GM19455 (cell line): ENCODE data around the gene ERRFI1.
A peak's percentile ranks its signal among the peaks of the same experiment; 100 is the strongest.

Source experiments
- ATAC-seq: cut with Tn5 transposase; IDR thresholded peaks from one replicate; pipeline ENCODE4 v1.9.1; 2021; ENCODE audit not compliant: unreplicated experiment

Gene ERRFI1

DNA sequence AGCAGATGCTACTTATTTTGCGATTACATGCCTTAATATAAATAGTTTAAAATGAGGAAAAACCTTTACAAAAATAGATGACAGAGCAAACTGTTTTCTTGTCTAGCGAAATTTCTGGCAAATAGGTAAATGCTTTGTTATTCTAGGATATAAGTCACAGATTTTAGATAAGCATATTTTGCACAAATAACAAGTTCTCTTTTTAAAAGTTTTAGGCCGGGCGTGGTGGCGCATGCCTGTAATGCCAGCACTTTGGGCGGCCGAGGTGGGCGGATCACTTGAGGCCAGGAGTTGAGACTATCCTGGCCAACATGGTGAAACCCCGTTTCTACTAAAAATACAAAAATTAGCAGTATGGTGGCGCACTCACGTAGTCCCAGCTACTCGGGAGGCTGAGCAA is 20.3 kb upstream of the ERRFI1 start:
- ATAC-seq, result no peak

DNA sequence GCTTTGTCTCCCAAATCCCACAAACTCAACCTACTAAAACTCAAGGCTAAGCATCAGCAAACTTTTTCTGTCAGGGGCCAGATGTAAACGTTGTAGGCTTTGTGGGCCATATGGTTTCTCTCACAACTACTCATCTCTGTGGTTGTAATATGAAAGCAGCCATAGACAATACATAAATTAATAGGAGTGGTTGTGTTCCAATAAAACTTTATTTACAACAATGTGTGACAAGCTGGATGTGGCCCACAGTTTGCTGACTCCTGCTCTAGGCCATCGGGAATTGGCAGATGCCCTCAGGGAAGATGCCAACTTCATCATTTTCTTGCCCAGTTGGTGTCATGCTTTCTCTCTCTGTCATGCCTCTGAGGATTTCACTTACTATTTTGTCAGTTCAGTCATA is 17.5 kb upstream of the ERRFI1 start:
- no peak for ATAC-seq

GRCh38 chr1:8042134-8042533 is 16.0 kb upstream of the ERRFI1 start:
- no peak for ATAC-seq

- no peak for ATAC-seq
Observed at GRCh38 chr1:8040586-8040985, 14.5 kb upstream of the ERRFI1 start.

- no peak for ATAC-seq
Observed at GRCh38 chr1:8039071-8039470, 13.0 kb upstream of the ERRFI1 start.

DNA sequence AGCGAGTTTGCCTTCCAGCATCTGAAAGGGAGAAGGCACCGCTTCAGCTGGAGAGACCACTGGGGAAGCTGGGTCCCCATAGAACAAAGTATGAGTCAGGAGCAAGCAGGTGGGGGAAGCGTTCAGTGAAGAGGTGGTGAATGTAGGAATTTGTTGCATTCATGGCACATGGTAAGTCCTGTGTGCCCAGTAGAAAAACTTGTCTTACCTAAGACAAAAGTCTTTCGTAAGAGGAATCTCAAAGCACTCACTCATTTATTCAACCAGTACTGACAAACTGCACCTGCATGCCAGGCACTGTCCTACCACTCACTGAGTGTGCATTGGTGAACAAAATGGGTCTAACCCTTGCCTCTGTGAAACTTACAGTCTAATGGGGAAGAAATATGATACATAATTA is 9.2 kb upstream of the ERRFI1 start:
- no peak for ATAC-seq

DNA sequence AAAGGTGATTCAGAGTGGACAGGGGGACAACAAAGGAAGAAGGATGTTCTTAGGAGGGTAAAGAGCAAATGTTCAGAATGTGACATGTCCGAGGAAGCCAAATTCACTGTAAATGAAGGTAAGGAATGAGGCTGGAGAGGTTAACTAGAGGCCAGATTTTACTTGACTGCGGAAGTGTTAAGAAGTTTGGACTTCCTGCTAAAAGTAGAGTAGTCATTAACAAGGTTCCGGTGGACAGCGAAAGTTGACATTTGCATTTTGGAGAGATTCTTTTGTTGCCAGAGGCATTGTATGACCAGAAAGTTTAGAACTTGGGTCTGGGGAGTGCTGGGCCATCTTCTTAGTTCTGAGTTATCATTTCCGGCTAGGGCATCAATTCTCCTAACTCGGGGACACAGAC is 7.2 kb upstream of the ERRFI1 start:
- no peak for ATAC-seq

DNA sequence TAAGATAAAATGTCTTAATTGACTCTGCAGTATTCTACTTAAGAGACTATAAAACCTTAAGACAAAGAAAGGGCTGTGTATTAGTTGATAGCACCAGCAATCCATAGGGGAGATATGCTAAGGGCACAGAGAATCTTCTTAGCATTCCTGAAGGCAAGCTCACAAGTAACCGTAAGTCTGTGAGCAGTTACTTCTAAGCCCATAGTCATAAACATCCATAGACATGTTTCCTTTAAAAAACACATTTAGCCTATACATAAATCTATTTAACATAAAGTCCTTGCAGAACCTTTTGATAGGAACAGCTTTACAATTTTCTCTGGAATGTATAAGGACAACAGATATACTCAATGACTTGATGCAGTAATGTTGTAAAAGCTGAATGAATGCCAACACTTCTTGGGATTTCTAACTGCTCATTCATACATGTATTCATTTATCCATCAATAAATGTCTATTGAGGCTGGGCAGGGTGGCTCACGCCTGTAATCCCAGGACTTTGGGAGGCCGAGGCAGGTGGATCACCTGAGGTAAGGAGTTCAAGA is 6.3 kb upstream of the ERRFI1 start:
- ATAC-seq, result no peak

- ATAC-seq, result no peak
Observed at GRCh38 chr1:8031176-8031785, 5.2 kb upstream of the ERRFI1 start.

GRCh38 chr1:8028571-8028910 is 2.4 kb upstream of the ERRFI1 start:
- no peak for ATAC-seq

DNA sequence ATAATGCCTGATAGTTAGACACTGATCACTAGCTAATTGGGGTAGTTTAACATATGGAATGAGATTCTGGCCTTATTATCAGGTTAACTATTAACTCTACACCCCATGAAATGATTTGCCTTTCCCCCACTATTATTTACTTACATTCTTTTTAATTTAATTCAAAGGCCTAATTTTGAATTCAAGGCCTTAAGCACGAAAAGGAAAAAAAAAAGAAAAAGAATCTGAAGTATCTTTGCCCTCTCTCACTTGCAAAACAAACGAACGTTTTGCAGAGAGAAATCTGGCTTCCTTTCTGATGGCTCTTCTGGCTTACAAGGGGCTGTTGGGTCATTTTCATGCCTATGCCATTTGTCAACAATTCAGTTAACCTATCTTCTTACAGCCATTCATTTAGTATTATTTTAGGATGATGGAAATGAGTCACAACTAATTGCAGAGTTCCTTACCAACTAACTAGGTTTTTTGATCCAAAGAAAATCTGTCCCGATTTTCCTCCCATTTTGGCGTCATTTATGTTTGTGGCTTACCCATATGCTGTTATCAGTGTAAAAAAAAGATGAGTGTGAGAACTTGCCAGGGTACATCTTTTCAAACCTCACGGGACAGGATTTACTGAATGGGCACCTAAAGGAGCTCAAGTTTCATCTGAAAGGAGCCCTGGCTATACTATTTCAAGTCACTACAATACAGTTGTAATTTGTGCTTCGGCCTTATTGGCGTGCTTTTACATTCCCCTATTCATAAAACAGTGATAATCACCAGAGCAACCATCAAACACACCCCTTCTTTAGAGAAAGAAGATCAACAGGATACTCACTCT is 1.9 kb upstream of the ERRFI1 start:
- ATAC-seq, result no peak

GRCh38 chr1:8026976-8027747 is 1.1 kb upstream of the ERRFI1 start:
- ATAC-seq, result no peak

DNA sequence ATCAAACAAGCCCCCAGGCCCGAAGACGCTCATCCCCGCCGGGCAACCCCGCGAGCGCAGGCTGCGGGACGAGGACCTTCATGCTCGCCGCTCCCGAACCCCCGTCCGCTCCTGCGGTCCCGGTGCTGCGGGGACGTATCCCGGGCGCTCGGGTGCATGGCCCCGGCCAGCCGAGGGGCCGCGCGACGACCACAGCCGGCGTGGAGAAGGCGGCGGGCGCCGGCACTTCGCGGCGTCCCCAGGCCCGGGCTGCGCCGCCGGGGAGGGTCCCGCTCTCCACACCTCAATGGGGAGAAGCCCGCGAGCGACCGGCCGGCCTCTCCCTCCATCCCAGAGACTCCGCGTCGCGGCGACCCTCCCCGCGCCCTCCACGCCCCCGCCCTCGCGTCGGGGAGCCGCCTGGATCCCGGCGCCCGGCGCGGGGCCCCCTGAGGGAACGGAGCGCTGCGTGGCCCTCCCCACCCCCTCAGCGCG is 401 bp downstream of the ERRFI1 start:
- ATAC-seq, result peak; percentile 32

DNA sequence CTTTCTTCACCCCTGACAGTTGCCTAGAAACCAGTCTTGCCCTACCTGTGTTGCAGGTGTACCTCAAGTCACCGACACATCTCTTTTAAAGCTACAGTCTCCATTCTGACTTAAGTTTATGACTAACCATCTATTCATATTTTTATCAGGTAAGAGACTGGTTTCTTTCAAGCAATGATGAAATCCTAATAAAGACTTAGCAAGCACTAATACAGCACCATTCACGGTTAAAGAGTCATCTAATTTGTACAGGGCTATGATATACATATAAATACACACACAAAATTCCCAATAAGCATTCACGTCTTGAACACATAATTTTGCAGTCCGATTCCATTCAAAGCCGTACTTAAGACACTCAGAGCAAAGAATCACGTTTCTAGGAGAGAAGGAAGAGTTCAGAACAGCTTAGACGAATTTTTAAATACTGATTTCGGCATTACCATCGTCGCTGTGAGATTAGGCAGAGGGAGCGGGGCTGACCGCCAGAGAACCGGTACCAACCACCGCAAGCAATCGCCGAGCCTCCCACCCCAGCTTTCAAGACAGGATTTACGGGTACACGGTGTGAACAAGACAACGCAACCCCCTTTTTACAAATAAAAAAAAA is 943 bp downstream of the ERRFI1 start:
- ATAC-seq, result no peak

DNA sequence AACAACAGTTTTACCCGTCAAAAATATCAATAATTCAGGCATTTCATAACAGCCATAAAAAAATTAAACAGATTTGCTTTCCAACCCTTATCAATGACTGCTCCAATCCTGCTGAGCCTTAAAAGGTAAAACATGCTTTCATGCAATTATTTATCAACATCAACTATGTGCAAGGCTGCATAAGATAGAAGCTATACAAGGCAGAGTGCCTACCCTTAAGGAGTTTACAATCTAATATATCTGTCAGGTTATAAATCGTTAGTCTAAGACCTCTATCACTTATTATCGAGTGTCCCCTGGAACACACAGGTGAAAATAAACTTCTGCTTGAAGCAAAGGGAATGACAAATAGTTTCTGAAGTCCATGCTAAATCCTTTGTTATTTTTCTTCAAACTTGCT is 1.8 kb downstream of the ERRFI1 start:
- ATAC-seq, result no peak

- no peak for ATAC-seq
Observed at GRCh38 chr1:8023995-8024313, 2.2 kb downstream of the ERRFI1 start.

GRCh38 chr1:8023287-8023994 is 2.7 kb downstream of the ERRFI1 start:
- ATAC-seq, result no peak

DNA sequence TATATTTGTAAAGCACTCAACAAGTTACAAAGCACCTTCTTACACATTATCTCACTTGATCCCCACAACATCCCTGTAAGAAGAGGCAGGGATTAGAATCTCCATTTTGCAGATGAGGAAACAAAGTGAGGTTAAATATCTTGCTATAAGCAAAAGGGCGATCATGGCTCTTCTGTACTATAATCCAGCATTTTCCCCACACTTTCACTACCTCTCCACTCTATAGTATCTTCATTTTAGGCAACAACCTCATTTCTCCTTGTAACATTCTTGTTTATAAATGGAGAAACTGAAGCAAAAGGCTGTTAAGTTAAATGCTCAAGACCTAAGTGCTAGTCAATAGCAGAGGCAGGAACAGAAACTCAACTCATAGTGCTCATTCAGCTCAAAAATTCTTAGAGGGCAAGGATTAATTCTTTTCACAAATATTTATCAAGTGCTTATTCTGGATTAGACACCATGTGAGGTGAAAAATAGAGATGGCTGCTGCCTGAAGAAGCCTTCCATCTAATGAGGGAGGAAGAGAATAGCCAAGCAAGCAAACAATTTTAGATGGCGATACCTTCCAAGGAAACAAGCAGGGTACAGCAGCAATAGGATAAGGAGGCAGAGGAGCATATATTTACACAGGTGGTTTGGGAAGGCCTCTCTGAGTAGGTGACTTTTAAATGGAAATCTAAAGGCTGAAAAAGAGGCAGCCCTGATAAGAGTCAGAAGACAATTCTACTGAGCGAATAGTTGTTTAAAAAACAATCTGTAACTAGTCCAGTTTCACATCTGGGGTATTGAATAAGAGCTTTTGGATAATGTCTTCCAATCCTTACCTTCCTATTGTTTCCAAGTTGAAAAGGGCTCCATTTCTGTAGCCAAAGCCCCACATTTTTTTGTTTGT is 3.5 kb downstream of the ERRFI1 start:
- ATAC-seq, result no peak

DNA sequence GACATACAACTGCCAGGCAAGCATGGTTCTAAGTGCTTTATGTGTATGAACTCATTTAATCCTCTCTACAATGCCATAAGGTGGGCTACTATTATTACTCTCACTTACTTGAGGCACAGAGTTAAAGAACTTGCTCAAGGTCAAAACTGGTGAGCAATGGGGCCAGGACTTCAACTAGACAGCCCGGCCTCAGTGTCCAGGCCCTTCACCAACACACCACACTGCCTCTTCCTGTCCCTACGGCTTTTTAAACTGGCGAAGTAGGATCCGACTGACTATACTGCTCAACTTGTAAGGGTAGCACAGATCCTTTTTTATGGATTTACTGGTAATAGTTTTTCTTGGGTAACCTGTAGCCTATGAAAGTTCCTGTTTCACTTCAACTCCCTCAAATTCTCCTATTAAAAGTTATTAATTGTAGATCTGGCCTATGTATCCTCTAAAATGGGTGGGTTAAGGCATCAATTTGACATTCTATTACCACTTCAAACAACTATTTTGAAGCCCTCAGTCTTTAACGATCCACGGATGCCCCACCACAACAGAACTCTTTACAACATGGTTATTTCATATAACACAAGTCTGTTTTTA is 4.3 kb downstream of the ERRFI1 start:
- ATAC-seq, result no peak
